IMR-90 (cell line): Measurements from ENCODE around the gene ATP11A. TPM values are rescaled to one million over a fixed set of nuclear protein-coding genes. Genes with fewer than 3 reads are reported as not detected.

Experiments
- ATAC-seq: fragments of 200-7000 bp; cut with Tn5 transposase; 2 replicates; pipeline ENCODE4 v1.9.1; 2020; ENCODE audit warnings: low read depth, mild to moderate bottlenecking, moderate library complexity
- BruUV-seq: library from RNA; stranded (reverse); fragments of 400-500 nt; replicated peaks from 2 replicates; lab custom pipeline; 2021; lab: Mats Ljungman, UMichigan
- CTCF ChIA-PET: fragments of 300-600 bp; formaldehyde crosslinking; extraction: SDS; loops from one replicate; lab custom pipeline; 2021; ENCODE audit warnings: antibody characterized with exemption; lab: Yijun Ruan, JAX
- POLR2A ChIA-PET: fragments of 300-600 bp; sonication (Branson Sonifier 250); formaldehyde crosslinking; loops from one replicate; lab custom pipeline; 2022; ENCODE audit warnings: antibody characterized with exemption; ENCODE audit not compliant: unreplicated experiment; lab: Charles Lee
- DNase-seq: peaks from one replicate; pipeline ENCODE4 v3.0.0; 2013
- H2AFZ ChIP-seq: replicated peaks from 2 replicates; pipeline ENCODE3; 2013; ENCODE audit warnings: low read length, mild to moderate bottlenecking; ENCODE audit not compliant: poor library complexity
- H2AK5ac ChIP-seq: 2 replicates; pipeline ENCODE4 v1.6.1; 2013; ENCODE audit warnings: low read depth, low read length, inconsistent platforms
- H2AK9ac ChIP-seq: replicated peaks from 2 replicates; pipeline ENCODE3; 2013; ENCODE audit warnings: mild to moderate bottlenecking, low read depth, low read length, moderate library complexity; ENCODE audit not compliant: poor library complexity
- H2BK120ac ChIP-seq: 2 replicates; pipeline ENCODE4 v1.6.1; 2013; ENCODE audit warnings: low read depth, low read length, inconsistent platforms
- H2BK15ac ChIP-seq: 3 replicates; pipeline ENCODE4 v1.6.1; 2013; ENCODE audit warnings: low read depth, low read length, inconsistent platforms
- H2BK20ac ChIP-seq: 2 replicates; pipeline ENCODE4 v1.6.1; 2013; ENCODE audit warnings: low read depth, mild to moderate bottlenecking, inconsistent platforms, low read length, moderate library complexity
- H2BK5ac ChIP-seq: 2 replicates; pipeline ENCODE4 v1.6.1; 2013; ENCODE audit warnings: mild to moderate bottlenecking, low read depth, low read length, inconsistent platforms; ENCODE audit not compliant: poor library complexity, severe bottlenecking
- H3K14ac ChIP-seq: replicated peaks from 2 replicates; pipeline ENCODE4 v1.6.1; 2013; ENCODE audit warnings: low read depth, low read length, inconsistent platforms
- H3K18ac ChIP-seq: 2 replicates; pipeline ENCODE4 v1.6.1; 2013; ENCODE audit warnings: low read depth, low read length, control low read depth
- H3K23ac ChIP-seq: 2 replicates; pipeline ENCODE4 v1.6.1; 2013; ENCODE audit warnings: low read depth, low read length, inconsistent platforms
- H3K27ac ChIP-seq: 2 replicates; pipeline ENCODE4 v1.5.1; 2013; ENCODE audit warnings: mild to moderate bottlenecking, control low read depth, low read length; ENCODE audit not compliant: insufficient read depth
- H3K27me3 ChIP-seq: 2 replicates; pipeline ENCODE4 v1.6.1; 2013; ENCODE audit warnings: low read length; ENCODE audit not compliant: control insufficient read depth, insufficient read depth
- H3K36me3 ChIP-seq: 2 replicates; pipeline ENCODE4 v1.6.1; 2013; ENCODE audit warnings: low read length, mixed read lengths; ENCODE audit not compliant: control insufficient read depth, insufficient read depth
- H3K4ac ChIP-seq: 2 replicates; pipeline ENCODE4 v1.6.1; 2013; ENCODE audit warnings: low read depth, low read length, inconsistent platforms
- H3K4me1 ChIP-seq: 2 replicates; pipeline ENCODE4 v1.6.1; 2013; ENCODE audit warnings: low read length, mixed read lengths; ENCODE audit not compliant: control insufficient read depth, insufficient read depth
- H3K4me2 ChIP-seq: 2 replicates; pipeline ENCODE4 v1.6.1; 2013; ENCODE audit warnings: low read depth, mild to moderate bottlenecking, control low read depth, low read length, moderate library complexity
- H3K4me3 ChIP-seq: 2 replicates; pipeline ENCODE4 v1.5.1; 2013; ENCODE audit warnings: low read depth, mild to moderate bottlenecking, control low read depth, low read length, moderate library complexity; ENCODE audit not compliant: insufficient read depth
- H3K56ac ChIP-seq: 2 replicates; pipeline ENCODE4 v1.6.1; 2013; ENCODE audit warnings: low read length, inconsistent platforms; ENCODE audit not compliant: insufficient read depth; ENCODE audit errors: extremely low read depth
- H3K79me1 ChIP-seq, 2 experiments: 2 replicates each; pipeline ENCODE4 v1.6.1; 2013; ENCODE audit warnings: low read length in 2 of 2, inconsistent platforms in 1 of 2, low read depth in 1 of 2
- H3K9ac ChIP-seq: 2 replicates; pipeline ENCODE4 v1.6.1; 2013; ENCODE audit warnings: low read depth, low read length, control low read depth
- H3K9me1 ChIP-seq: 2 replicates; pipeline ENCODE4 v1.6.1; 2013; ENCODE audit warnings: low read length, inconsistent platforms; ENCODE audit not compliant: insufficient read depth
- H3K9me3 ChIP-seq: 2 replicates; pipeline ENCODE4 v1.6.1; 2013; ENCODE audit warnings: low read length; ENCODE audit not compliant: control insufficient read depth, insufficient read depth
- H4K20me1 ChIP-seq: 2 replicates; pipeline ENCODE4 v1.6.1; 2013; ENCODE audit warnings: low read length, inconsistent platforms; ENCODE audit not compliant: insufficient read depth
- H4K5ac ChIP-seq: 2 replicates; pipeline ENCODE4 v1.6.1; 2013; ENCODE audit warnings: mild to moderate bottlenecking, low read depth, low read length, control low read depth
- H4K8ac ChIP-seq, 2 experiments: 2 replicates each; pipeline ENCODE4 v1.6.1; 2013; ENCODE audit warnings: low read depth in 2 of 2, low read length in 2 of 2, control low read depth in 1 of 2, inconsistent platforms in 1 of 2
- H4K91ac ChIP-seq: 2 replicates; pipeline ENCODE4 v1.6.1; 2013; ENCODE audit warnings: low read depth, low read length, inconsistent platforms; ENCODE audit not compliant: insufficient read depth
- CEBPB ChIP-seq: IDR thresholded peaks from 2 replicates; pipeline ENCODE4 v1.6.1; 2012; ENCODE audit warnings: low read depth, low read length, improper control_type of control experiment
- WGBS, 2 experiments: methylation state at CpG; one replicate each; pipeline versions ENCODE4 v1.1.5 to v1.1.7; 2013; ENCODE audit warnings: missing lambda C conversion rate in 2 of 2; ENCODE audit not compliant: insufficient read length in 1 of 2; ENCODE audit errors: extremely low coverage in 2 of 2; 5-methylcytosine and 5-hydroxymethylcytosine counted together
- dilution Hi-C: fragments of 300-500 bp; cut with HindIII; formaldehyde crosslinking; loops from one replicate; pipeline ENCODE4 v1.14.3; 2018; ENCODE audit warnings: low sequenced_read_pairs; ENCODE audit not compliant: unreplicated experiment
- in situ Hi-C: fragments of 300-500 bp; cut with MboI; formaldehyde crosslinking; loops from 3 replicates; pipeline ENCODE4 v1.14.3; 2019; ENCODE audit warnings: low sequenced_read_pairs, inconsistent platforms, mixed read lengths
- intact Hi-C: fragments of 100-400 bp; cut with micrococcal nuclease; formaldehyde crosslinking; loops from 2 replicates; pipeline ENCODE4 v1.10.0; 2022
- polyA plus RNA-seq, 3 experiments: library from polyadenylated mRNA; depleted of rRNA; stranded (reverse); fragments of >200 nt; gene quantifications; 2 replicates each; pipeline ENCODE4 v1.2.3, GENCODE V29; 2012; ENCODE audit warnings: low replicate concordance in 1 of 3
- total RNA-seq: library from RNA; depleted of rRNA; stranded (reverse); fragments of >200 nt; gene quantifications from 2 replicates; pipeline ENCODE4 v1.2.3, GENCODE V29; 2012

The ATP11A gene
- total and polyA plus RNA-seq, 2 of the 4 experiments (the other 2 are of a cell fraction) = 8.4 to 12.0 TPM

DNA sequence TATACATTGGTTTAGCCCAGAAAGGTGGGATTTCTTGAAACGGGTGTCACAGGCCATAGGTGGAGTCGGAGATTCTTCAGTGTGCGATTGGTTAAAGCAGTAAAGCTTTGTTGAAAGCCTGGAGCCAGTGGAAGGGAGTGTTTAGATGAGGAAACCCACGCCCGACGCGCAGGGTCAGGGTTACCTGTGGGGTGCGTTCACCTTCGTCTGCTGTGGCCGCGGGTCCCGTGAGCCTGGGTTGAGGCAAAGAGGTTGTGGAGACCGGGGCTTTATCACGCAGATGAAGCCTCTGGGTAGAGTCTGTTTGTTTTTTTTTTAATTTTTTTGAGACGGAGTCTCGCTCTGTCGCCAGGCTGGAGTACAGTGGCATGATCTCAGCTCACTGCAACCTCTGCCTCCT, 30.4 kb downstream of the ATP11A start:
- no peak overlapping the region for H2AK5ac ChIP-seq
- intact Hi-C loops (no loop called here), in situ Hi-C loops (no loop called here), dilution Hi-C loops (no loop called here)
- ChIA-PET POLR2A (no interaction called here), CTCF (no interaction called here)
- TF ChIP-seq CEBPB = no peak
- H3K36me3 ChIP-seq = no peaks in the 10 kb centered on the region
- no peak overlapping the region for H2BK15ac ChIP-seq
- H3K4ac ChIP-seq = no peak overlapping the region
- no TSS peak for BruUV-seq
- no peak for ATAC-seq
- no peak overlapping the region for H4K8ac ChIP-seq
- H3K4me2 ChIP-seq = no peak overlapping the region
- peaks cover 14% of the 10 kb centered on the region for H3K9me1 ChIP-seq
- no peak overlapping the region for H3K56ac ChIP-seq
- H2BK120ac ChIP-seq = no peak overlapping the region
- H4K91ac ChIP-seq = no peak overlapping the region
- H2AK9ac ChIP-seq = no peak overlapping the region
- H3K27ac ChIP-seq = no peak overlapping the region
- H3K4me1 ChIP-seq = peaks cover 20% of the 10 kb centered on the region
- H3K27me3 ChIP-seq = no peaks in the 10 kb centered on the region
- H3K18ac ChIP-seq = no peak overlapping the region
- no peak for DNase-seq
- H3K9me3 ChIP-seq = no peaks in the 10 kb centered on the region
- 93% methylated on average over 5 of the region's 17 CpGs; no CpG with 5 or more reads in 1 of the 2 experiments for WGBS, 2 experiments
- no peak overlapping the region for H2AFZ ChIP-seq
- no peak overlapping the region for H2BK20ac ChIP-seq
- no peak overlapping the region for H4K5ac ChIP-seq
- H2BK5ac ChIP-seq = no peak overlapping the region
- H3K9ac ChIP-seq = no peak overlapping the region
- H3K79me1 ChIP-seq = peaks cover 20 to 36% of the 10 kb centered on the region in 2 experiments
- no peak overlapping the region for H3K4me3 ChIP-seq
- H4K20me1 ChIP-seq = no peaks in the 10 kb centered on the region; the same call in 1 of the 2 replicates
- H3K23ac ChIP-seq = no peak overlapping the region
- H3K14ac ChIP-seq = no peak overlapping the region
